Measurements from ENCODE around the gene FBXL7. TPM values are rescaled to one million over a fixed set of nuclear protein-coding genes. Genes with fewer than 3 reads are reported as not detected.

FBXL7 gene
- polyA plus RNA-seq, 1 donor (not counting 4 experiments of a cell fraction or from before 2014, with no cell fraction given): 0.22 TPM

DNA sequence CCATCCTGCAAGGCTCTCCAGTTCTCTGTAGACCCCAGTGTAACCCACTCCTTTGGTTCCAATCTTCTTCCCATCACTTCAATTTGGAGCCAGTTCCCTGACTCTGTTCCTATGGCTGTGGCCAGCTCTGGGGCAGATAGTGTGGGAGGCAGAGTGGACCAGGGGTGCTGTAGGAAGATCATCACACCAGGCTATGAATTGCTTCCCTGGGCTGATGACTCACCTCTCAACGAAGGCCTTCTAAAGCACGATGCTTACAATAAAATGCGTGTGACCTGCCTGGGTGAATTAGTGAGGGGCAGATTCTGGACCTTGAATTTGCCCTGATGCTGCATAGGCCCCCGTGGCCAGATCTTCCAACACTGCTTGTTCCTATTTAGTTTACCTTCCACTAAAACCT is 289.7 kb downstream of the FBXL7 start:
- H3K9me3 ChIP-seq (ENCODE audit: control insufficient read depth, low read depth, low read length): no peaks in the 10 kb centered on the region
- no peak for DNase-seq (ENCODE audit: low read depth, low spot score)
- no peak for TF ChIP-seq EZH2 (IDR thresholded peaks at IDR 0.05; ENCODE audit: low read length)
- TF ChIP-seq, protein P1, sequence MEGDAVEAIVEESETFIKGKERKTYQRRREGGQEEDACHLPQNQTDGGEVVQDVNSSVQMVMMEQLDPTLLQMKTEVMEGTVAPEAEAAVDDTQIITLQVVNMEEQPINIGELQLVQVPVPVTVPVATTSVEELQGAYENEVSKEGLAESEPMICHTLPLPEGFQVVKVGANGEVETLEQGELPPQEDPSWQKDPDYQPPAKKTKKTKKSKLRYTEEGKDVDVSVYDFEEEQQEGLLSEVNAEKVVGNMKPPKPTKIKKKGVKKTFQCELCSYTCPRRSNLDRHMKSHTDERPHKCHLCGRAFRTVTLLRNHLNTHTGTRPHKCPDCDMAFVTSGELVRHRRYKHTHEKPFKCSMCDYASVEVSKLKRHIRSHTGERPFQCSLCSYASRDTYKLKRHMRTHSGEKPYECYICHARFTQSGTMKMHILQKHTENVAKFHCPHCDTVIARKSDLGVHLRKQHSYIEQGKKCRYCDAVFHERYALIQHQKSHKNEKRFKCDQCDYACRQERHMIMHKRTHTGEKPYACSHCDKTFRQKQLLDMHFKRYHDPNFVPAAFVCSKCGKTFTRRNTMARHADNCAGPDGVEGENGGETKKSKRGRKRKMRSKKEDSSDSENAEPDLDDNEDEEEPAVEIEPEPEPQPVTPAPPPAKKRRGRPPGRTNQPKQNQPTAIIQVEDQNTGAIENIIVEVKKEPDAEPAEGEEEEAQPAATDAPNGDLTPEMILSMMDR (optimal IDR thresholded peaks at IDR 0.05 in 1 of 3, IDR thresholded peaks at IDR 0.05 in 1 of 3, conservative IDR thresholded peaks at IDR 0.05 in 1 of 3; ENCODE audit: extremely low read depth in 1 of 3, insufficient read depth in 2 of 3, low read length in 3 of 3): no peak
- no peaks in the 10 kb centered on the region for H3K79me2 ChIP-seq (ENCODE audit: control insufficient read depth, insufficient read depth, low read length)
- no peak for FAIRE-seq
- H3K4me1 ChIP-seq (ENCODE audit: control insufficient read depth, extremely low read depth, insufficient read depth, low read length): no peaks in the 10 kb centered on the region
- H3K4me2 ChIP-seq (ENCODE audit: control insufficient read depth, extremely low read depth, insufficient read depth, low read depth, low read length): no peak overlapping the region
- no peak overlapping the region for H3K9ac ChIP-seq (ENCODE audit: control insufficient read depth, extremely low read depth, insufficient read depth, low read length)
- no peak overlapping the region for H2AFZ ChIP-seq (ENCODE audit: control insufficient read depth, low read length)
- no peaks in the 10 kb centered on the region for H3K36me3 ChIP-seq (ENCODE audit: control insufficient read depth in 2 of 2, extremely low read depth in 1 of 2, insufficient read depth in 2 of 2, low read length in 2 of 2)
- H3K4me3 ChIP-seq (ENCODE audit: control insufficient read depth in 2 of 3, extremely low read depth in 1 of 3, insufficient read depth in 2 of 3, low read depth in 1 of 3, low read length in 3 of 3): no peak overlapping the region
- H3K27me3 ChIP-seq (ENCODE audit: control insufficient read depth, extremely low read depth, insufficient read depth, low read length): no peaks in the 10 kb centered on the region
- H4K20me1 ChIP-seq (ENCODE audit: control insufficient read depth, extremely low read depth, insufficient read depth, low read length): no peaks in the 10 kb centered on the region
- H3K9me1 ChIP-seq (ENCODE audit: control insufficient read depth, extremely low read depth, insufficient read depth, low read length): no peaks in the 10 kb centered on the region
- dilution Hi-C loops (cut with MboI; ENCODE audit: extremely low pct_ligation_motif_present, low sequenced_read_pairs): no loop called here
- H3K27ac ChIP-seq (ENCODE audit: control insufficient read depth, insufficient read depth, low read length): no peak overlapping the region

DNA sequence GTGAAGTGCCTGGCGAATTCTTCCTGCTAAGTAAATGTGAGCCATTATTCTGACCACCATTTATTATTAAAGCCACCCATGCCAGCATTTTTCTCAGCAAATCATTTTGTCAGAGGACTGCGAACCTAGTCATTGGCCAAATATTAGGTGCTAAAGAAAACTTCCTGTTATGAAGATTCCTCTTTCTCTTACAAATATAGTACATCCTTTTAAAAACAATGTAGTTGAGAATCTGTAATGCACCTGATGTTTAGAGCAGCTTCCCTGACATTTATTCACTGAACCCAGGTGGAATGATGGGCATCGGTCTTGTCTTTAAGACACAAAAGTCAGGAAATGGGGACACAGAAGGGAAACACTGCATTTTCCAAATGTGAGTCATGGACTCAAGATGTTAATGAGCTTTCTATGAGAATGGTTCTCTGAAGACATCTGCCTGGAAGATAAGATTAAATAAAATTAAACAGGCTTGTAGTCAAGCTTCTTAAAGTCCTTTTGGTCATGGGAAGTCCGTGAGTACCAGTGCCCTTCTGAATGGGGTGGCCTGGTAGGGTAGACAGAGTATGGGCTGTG is 290.6 kb downstream of the FBXL7 start:
- TF ChIP-seq, protein P1 (optimal IDR thresholded peaks at IDR 0.05 in 1 of 3, IDR thresholded peaks at IDR 0.05 in 1 of 3, conservative IDR thresholded peaks at IDR 0.05 in 1 of 3; ENCODE audit: extremely low read depth in 1 of 3, insufficient read depth in 2 of 3, low read length in 3 of 3): no peak
- TF ChIP-seq EZH2 (IDR thresholded peaks at IDR 0.05; ENCODE audit: low read length): no peak
- H3K79me2 ChIP-seq (ENCODE audit: control insufficient read depth, insufficient read depth, low read length): no peaks in the 10 kb centered on the region
- no peak overlapping the region for H3K4me3 ChIP-seq (ENCODE audit: control insufficient read depth in 2 of 3, extremely low read depth in 1 of 3, insufficient read depth in 2 of 3, low read depth in 1 of 3, low read length in 3 of 3)
- no peaks in the 10 kb centered on the region for H3K27me3 ChIP-seq (ENCODE audit: control insufficient read depth, extremely low read depth, insufficient read depth, low read length)
- dilution Hi-C loops (cut with MboI; ENCODE audit: extremely low pct_ligation_motif_present, low sequenced_read_pairs): no loop called here
- H3K9me1 ChIP-seq (ENCODE audit: control insufficient read depth, extremely low read depth, insufficient read depth, low read length): no peaks in the 10 kb centered on the region
- no peaks in the 10 kb centered on the region for H3K9me3 ChIP-seq (ENCODE audit: control insufficient read depth, low read depth, low read length)
- no peaks in the 10 kb centered on the region for H4K20me1 ChIP-seq (ENCODE audit: control insufficient read depth, extremely low read depth, insufficient read depth, low read length)
- no peak overlapping the region for H3K27ac ChIP-seq (ENCODE audit: control insufficient read depth, insufficient read depth, low read length)
- no peak overlapping the region for H3K4me2 ChIP-seq (ENCODE audit: control insufficient read depth, extremely low read depth, insufficient read depth, low read depth, low read length)
- H3K4me1 ChIP-seq (ENCODE audit: control insufficient read depth, extremely low read depth, insufficient read depth, low read length): no peaks in the 10 kb centered on the region
- no peaks in the 10 kb centered on the region for H3K36me3 ChIP-seq (ENCODE audit: control insufficient read depth in 2 of 2, extremely low read depth in 1 of 2, insufficient read depth in 2 of 2, low read length in 2 of 2)
- no peak overlapping the region for H3K9ac ChIP-seq (ENCODE audit: control insufficient read depth, extremely low read depth, insufficient read depth, low read length)
- FAIRE-seq (no peak), DNase-seq (ENCODE audit: low read depth, low spot score) (no peak)
- no peak overlapping the region for H2AFZ ChIP-seq (ENCODE audit: control insufficient read depth, low read length)
